ENCODE results near the gene GOLGA8J. TPM values are rescaled to one million over a fixed set of nuclear protein-coding genes. Genes with fewer than 3 reads are reported as not detected.
A peak's percentile ranks its signal among the peaks of the same experiment; 100 is the strongest.

Gene GOLGA8J
- total and polyA plus RNA-seq, 2 experiments from 2014 or later = not detected

- Histone ChIP-seq H3K4me3 (no peak overlapping the region), H3K36me3 (ENCODE audit: insufficient read depth) (no peaks in the 10 kb centered on the region), H4K20me1 (replicated peaks; ENCODE audit: insufficient read depth) (no peaks in the 10 kb centered on the region), H3K27me3 (ENCODE audit: insufficient read depth) (no peaks in the 10 kb centered on the region), H3K4me2 (no peak overlapping the region), H3K27ac (ENCODE audit: low read depth) (no peak overlapping the region), H2AFZ (peak overlapping the region; percentile 56; the same call in 1 of the 2 replicates), H3K79me2 (replicated peaks; ENCODE audit: insufficient read depth) (no peaks in the 10 kb centered on the region), H3K4me1 (ENCODE audit: insufficient read depth) (no peaks in the 10 kb centered on the region; the same call in 1 of the 2 replicates), H3F3A (replicated peaks; ENCODE audit: low read depth) (0 out of 2 replicates have a peak, but pooled peaks cover 4% of the 10 kb centered on the region), H3K9me2 (ENCODE audit: insufficient read depth) (no peaks in the 10 kb centered on the region)
- ATAC-seq (no peak), DNase-seq (ENCODE audit: low spot score) (peak; percentile 9)
- no peaks in the 10 kb centered on the region for H3K36me3 Mint-ChIP-seq (ENCODE audit: low read depth)
- H3K27me3 Mint-ChIP-seq (ENCODE audit: insufficient read depth, low read depth, poor library complexity) = peaks cover 8% of the 10 kb centered on the region
- H3K9me3 Mint-ChIP-seq = no peaks in the 10 kb centered on the region
- peaks cover 5% of the 10 kb centered on the region for H3K4me1 Mint-ChIP-seq
- H3K27ac Mint-ChIP-seq = no peak overlapping the region
- H3K4me3 Mint-ChIP-seq = no peak overlapping the region
- TF ChIP-seq ZNF331 (CRISPR knock-in tag; IDR thresholded peaks at IDR 0.05; ENCODE audit: low read depth) = no peak
- TF ChIP-seq NANOG (IDR thresholded peaks at IDR 0.05; ENCODE audit: borderline replicate concordance) = no peak
- no peak for TF ChIP-seq JUNB (IDR thresholded peaks at IDR 0.05; ENCODE audit: unreplicated experiment)
- no peak for TF ChIP-seq CREB1 (CRISPR knock-in tag; IDR thresholded peaks at IDR 0.05; ENCODE audit: low read depth)
- no peak for TF ChIP-seq STAT1 (IDR thresholded peaks at IDR 0.05; ENCODE audit: unreplicated experiment)
- TF ChIP-seq ETS1 (IDR thresholded peaks at IDR 0.05) = no peak
- TF ChIP-seq POLR2AphosphoS5 (IDR thresholded peaks at IDR 0.05; ENCODE audit: low read depth) = no peak
- no peak for TF ChIP-seq ZNF462 (CRISPR knock-in tag; IDR thresholded peaks at IDR 0.05)
- no peak for TF ChIP-seq ZNF114 (CRISPR knock-in tag; IDR thresholded peaks at IDR 0.05)
- no peak for TF ChIP-seq EZH2phosphoT487 (IDR thresholded peaks at IDR 0.05; ENCODE audit: unreplicated experiment)
- no peak for TF ChIP-seq EZH2 (IDR thresholded peaks at IDR 0.05; ENCODE audit: low read depth, unreplicated experiment)
- no peak for TF ChIP-seq REST (IDR thresholded peaks at IDR 0.05; ENCODE audit: unreplicated experiment)
- no peak for TF ChIP-seq CTCF (conservative IDR thresholded peaks at IDR 0.05; ENCODE audit: low read depth in 2 of 2)
Observed at GRCh38 chr15:30072630-30073029, 10.1 kb upstream of the GOLGA8J start.
